Lung (tissue), 12 donors: ENCODE results near the gene GABRR1. TPM values are rescaled to one million over a fixed set of nuclear protein-coding genes. Genes with fewer than 3 reads are reported as not detected.
A peak's percentile ranks its signal among the peaks of the same experiment; 100 is the strongest.

Source experiments
- ATAC-seq: fragments of 200-7000 bp; cut with Tn5 transposase; one replicate; pipeline ENCODE4 v1.9.1; 2020; ENCODE audit warnings: moderate number of reproducible peaks; ENCODE audit not compliant: insufficient read depth, low FRiP score
- DNase-seq, 3 donors: peaks; one replicate each; pipeline ENCODE4 v3.0.0-alpha.2; 2013 to 2017
- H3K27ac ChIP-seq, 2 donors: one replicate each; pipeline ENCODE4 v1.5.1; 2013; ENCODE audit warnings: mild to moderate bottlenecking in 2 of 2, moderate library complexity in 2 of 2, control low read depth in 1 of 2, inconsistent platforms in 1 of 2, low read depth in 1 of 2, low read length in 1 of 2
- H3K27me3 ChIP-seq, 3 donors: one replicate each; pipeline ENCODE4 v1.5.1; 2013; ENCODE audit warnings: low read length in 2 of 3; ENCODE audit not compliant: control insufficient read depth in 3 of 3, insufficient read depth in 3 of 3
- H3K36me3 ChIP-seq, 4 donors: one replicate each; pipeline ENCODE4 v1.5.1; 2013; ENCODE audit warnings: low read length in 4 of 4, mild to moderate bottlenecking in 1 of 4, moderate library complexity in 1 of 4; ENCODE audit not compliant: control insufficient read depth in 4 of 4, insufficient read depth in 4 of 4
- H3K4me1 ChIP-seq, 5 donors: one replicate each; pipeline ENCODE4 v1.5.1; 2013; ENCODE audit warnings: low read length in 5 of 5, mild to moderate bottlenecking in 2 of 5, moderate library complexity in 1 of 5; ENCODE audit not compliant: control insufficient read depth in 5 of 5, insufficient read depth in 5 of 5
- H3K4me3 ChIP-seq: one replicate; pipeline ENCODE4 v1.5.1; 2013; ENCODE audit warnings: mild to moderate bottlenecking, control low read depth, moderate library complexity
- H3K9ac ChIP-seq, 2 donors: one replicate each; pipeline ENCODE4 v1.5.1; 2013; ENCODE audit warnings: low read length in 2 of 2, control low read depth in 1 of 2; ENCODE audit not compliant: insufficient read depth in 1 of 2
- H3K9me3 ChIP-seq, 4 donors: one replicate each; pipeline ENCODE4 v1.5.1; 2013; ENCODE audit warnings: low read length in 3 of 4, mild to moderate bottlenecking in 1 of 4, moderate library complexity in 1 of 4; ENCODE audit not compliant: control insufficient read depth in 4 of 4, insufficient read depth in 3 of 4
- WGBS, 2 donors: extraction: QIAGEN DNeasy Blood & Tissue Kit; methylation state at CpG; one replicate each; pipeline ENCODE4 v1.1.7; 2013; 5-methylcytosine and 5-hydroxymethylcytosine counted together
- polyA plus RNA-seq, 2 donors: library from polyadenylated mRNA; stranded (reverse); fragments of 200-250 nt; gene quantifications; one replicate each; pipeline ENCODE4 v1.2.1, GENCODE V29; 2013
- total RNA-seq, 2 donors: library from RNA; depleted of rRNA in 1 of 2; stranded (reverse); fragments of >200 nt in 1 of 2; gene quantifications; one replicate each; pipeline ENCODE4 v1.2.1, GENCODE V29; 2014 to 2021
- TF ChIP-seq, protein P1 (sequence below): IDR thresholded peaks from 2 replicates; pipeline ENCODE4 v1.5.1; 2012; ENCODE audit warnings: mild to moderate bottlenecking; ENCODE audit errors: control extremely low read depth, extremely low read depth
- donor health status: control.
- donor health status: control.
- donor health status: Bipolar disorder and iron deficiency.
- donor health status: healthy.
- donor health status: DM: yes; HTN: yes; CAD: no.

Gene GABRR1
- total and polyA plus RNA-seq, 4 donors, result not detected

DNA sequence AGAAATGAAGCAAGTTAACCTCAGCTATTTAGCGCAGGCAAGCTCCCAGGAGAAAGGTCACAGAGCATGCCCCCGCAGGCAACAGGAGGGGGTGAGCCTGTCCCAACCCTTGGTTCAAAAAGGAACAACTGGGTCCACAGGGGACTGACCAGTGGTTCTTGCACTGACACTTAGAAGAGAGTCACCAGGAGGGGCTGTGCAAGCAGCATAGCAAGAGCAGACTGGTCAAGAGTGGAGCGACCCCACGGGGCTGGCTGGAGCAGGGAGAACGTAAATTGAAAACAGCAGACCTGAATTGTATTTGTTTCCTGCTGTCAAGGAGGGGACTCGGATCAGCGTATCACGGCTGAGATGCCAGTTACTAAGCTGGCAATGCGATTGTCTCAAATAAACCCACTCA is 32.8 kb downstream of the GABRR1 start:
- ATAC-seq, result no peak
- no peaks in the 10 kb centered on the region for H3K27me3 ChIP-seq

DNA sequence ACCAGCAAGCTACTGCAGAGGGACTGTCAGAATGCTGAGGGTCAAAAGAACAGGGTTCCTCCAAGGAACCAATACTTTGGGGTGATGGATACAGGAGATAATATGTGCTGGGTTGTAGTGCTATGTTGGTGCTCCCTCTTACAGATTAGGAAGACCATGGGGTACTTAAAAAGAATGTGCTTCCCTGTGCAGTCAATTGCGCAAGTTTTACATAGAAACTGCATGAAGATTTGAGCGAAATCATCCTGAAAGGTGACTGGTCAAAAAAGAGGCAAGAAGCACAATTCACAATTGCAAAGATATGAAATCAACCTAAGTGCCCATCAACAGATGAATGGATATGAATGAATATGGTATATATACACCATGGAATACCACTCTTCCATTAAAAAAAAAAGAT is 33.9 kb downstream of the GABRR1 start:
- H3K36me3 ChIP-seq, result no peaks in the 10 kb centered on the region
- WGBS, 2 donors, result 48 to 51% methylated on average over 2 of the region's 2 CpGs
- ATAC-seq (no peak), DNase-seq (no peak)
- no peak overlapping the region for H3K9ac ChIP-seq
- TF ChIP-seq, protein P1, sequence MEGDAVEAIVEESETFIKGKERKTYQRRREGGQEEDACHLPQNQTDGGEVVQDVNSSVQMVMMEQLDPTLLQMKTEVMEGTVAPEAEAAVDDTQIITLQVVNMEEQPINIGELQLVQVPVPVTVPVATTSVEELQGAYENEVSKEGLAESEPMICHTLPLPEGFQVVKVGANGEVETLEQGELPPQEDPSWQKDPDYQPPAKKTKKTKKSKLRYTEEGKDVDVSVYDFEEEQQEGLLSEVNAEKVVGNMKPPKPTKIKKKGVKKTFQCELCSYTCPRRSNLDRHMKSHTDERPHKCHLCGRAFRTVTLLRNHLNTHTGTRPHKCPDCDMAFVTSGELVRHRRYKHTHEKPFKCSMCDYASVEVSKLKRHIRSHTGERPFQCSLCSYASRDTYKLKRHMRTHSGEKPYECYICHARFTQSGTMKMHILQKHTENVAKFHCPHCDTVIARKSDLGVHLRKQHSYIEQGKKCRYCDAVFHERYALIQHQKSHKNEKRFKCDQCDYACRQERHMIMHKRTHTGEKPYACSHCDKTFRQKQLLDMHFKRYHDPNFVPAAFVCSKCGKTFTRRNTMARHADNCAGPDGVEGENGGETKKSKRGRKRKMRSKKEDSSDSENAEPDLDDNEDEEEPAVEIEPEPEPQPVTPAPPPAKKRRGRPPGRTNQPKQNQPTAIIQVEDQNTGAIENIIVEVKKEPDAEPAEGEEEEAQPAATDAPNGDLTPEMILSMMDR, result no peak
- H3K27me3 ChIP-seq, result no peaks in the 10 kb centered on the region
- H3K4me3 ChIP-seq, result no peak overlapping the region
- H3K27ac ChIP-seq, result no peak overlapping the region
- H3K9me3 ChIP-seq, result peaks cover 0 to 2% (median 0%) of the 10 kb centered on the region in 4 donors
- peaks cover 0 to 2% (median 0%) of the 10 kb centered on the region in 5 donors for H3K4me1 ChIP-seq

More for the DNA sequence above, 32.8 kb downstream of the GABRR1 start:
- no peak overlapping the region for H3K9ac ChIP-seq
- no peaks in the 10 kb centered on the region for H3K36me3 ChIP-seq
- 86 to 92% methylated on average over 8 to 9 of the region's 9 CpGs for WGBS, 2 donors
- TF ChIP-seq, protein P1, result no peak
- H3K27ac ChIP-seq, result no peak overlapping the region
- H3K4me3 ChIP-seq, result no peak overlapping the region
- no peak for DNase-seq
- H3K4me1 ChIP-seq, result peaks cover 0 to 2% (median 0%) of the 10 kb centered on the region in 5 donors
- H3K9me3 ChIP-seq, result peaks cover 0 to 2% (median 0%) of the 10 kb centered on the region in 4 donors

DNA sequence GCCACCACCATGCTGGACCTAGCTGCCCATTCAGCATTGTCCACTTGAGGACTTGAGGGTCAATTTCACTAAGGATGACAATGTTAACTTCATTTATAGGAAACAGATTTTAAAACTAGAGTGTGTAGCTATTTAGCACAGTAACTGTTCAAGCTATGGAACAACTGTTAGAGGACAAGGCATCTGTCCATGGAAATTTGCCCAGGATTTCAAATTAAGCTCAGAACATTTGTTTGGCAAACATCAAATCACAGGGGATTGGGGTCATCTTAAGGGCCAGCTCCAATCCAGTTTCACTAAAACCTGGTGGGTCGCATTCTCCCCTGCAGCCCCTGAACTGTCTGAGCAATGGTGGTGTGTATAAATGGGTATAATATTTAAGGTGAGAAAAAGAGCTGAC is 36.2 kb downstream of the GABRR1 start:
- no peaks in the 10 kb centered on the region for H3K36me3 ChIP-seq
- WGBS, 2 donors, result 81 to 88% methylated on average over 1 of the region's 1 CpG
- no peaks in the 10 kb centered on the region for H3K4me1 ChIP-seq
- H3K27ac ChIP-seq, result no peak overlapping the region
- no peak overlapping the region for H3K4me3 ChIP-seq
- DNase-seq (peak in 2 of 3 donors; percentile 46 to 75), ATAC-seq (no peak)
- TF ChIP-seq, protein P1, result no peak
- no peaks in the 10 kb centered on the region for H3K27me3 ChIP-seq
- H3K9me3 ChIP-seq, result no peaks in the 10 kb centered on the region
- no peak overlapping the region for H3K9ac ChIP-seq

DNA sequence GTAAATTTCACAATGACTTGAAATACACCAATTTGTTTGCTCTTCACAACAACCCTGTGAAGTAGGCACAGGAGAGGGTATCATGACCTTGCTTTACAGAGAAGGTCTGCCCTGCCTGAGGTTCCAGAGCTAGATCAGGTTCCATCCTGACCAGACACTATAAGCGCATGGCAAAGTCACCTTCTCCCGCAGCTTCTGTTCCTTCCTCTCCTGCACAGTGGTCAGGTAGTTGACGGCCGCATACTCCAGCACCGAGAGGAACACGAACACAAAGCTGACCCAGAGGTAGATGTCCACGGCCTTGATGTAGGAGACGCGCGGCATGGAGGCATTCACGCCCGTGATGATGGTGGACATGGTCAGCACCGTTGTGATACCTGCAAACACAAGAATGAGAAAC is 37.0 kb downstream of the GABRR1 start:
- DNase-seq, result no peak
- Histone ChIP-seq H3K36me3 (no peaks in the 10 kb centered on the region), H3K9ac (no peak overlapping the region), H3K27ac (no peak overlapping the region), H3K9me3 (no peaks in the 10 kb centered on the region), H3K4me3 (no peak overlapping the region), H3K27me3 (no peaks in the 10 kb centered on the region), H3K4me1 (no peaks in the 10 kb centered on the region)
- 95 to 97% methylated on average over 13 of the region's 13 CpGs for WGBS, 2 donors
- TF ChIP-seq, protein P1, result no peak
- no peak for ATAC-seq
